RKO (cell line): ENCODE data around the gene SPAG17.
A peak's percentile ranks its signal among the peaks of the same experiment; 100 is the strongest.

Source experiments
- DNase-seq: peaks from one replicate; pipeline ENCODE4 v3.0.0-alpha.2; 2016; ENCODE audit warnings: low spot score

SPAG17 gene

DNA sequence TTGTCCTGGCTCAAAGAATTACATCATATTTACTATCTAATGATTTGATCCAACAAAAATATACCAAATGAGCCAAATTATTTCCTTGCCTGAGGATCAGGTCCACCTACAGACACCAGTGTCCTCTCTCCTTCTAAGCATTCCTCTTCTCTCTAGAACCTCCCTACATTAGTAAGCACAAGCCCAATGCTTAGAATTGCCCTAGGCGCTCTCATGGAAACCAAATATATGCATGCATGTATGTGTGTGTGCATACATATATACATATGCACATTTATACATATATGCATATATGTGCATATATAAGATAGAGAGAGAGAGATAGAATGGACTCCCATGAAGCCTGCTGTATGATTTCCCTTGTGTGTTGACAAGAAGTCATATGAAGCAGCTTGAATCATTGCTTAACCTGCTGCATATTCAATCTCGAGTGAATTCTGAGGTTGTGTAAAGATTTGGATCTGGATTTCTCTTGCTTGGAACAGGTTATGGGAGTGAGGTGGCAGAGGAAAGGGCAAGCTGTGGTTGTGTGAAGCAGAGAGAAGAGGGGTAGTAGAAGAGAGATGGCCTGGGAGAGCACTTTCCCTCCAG lies 66.1 kb downstream of the SPAG17 start:
- no peak for DNase-seq

DNA sequence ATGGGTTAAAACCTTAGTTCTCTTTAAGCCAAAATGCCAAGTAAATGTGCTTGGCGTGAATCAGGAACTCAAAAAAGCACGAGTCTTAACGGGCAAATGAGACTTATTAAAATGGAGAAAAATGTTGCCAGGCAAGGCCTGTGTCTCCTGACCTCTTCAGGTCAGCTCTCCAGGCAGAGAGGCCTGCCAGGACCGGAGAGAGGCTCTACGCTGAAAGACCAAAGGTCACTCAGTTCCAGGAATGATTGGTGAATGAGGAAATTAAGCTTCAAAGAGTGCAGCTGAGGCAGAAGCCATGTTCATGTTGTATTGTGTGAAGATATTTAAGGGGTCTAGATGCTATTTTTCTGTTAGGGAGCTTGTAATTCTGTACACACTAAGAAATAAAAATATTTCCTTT lies 66.6 kb downstream of the SPAG17 start:
- no peak for DNase-seq

- DNase-seq: no peak
Observed at GRCh38 chr1:118117521-118117920, 67.5 kb downstream of the SPAG17 start.

DNA sequence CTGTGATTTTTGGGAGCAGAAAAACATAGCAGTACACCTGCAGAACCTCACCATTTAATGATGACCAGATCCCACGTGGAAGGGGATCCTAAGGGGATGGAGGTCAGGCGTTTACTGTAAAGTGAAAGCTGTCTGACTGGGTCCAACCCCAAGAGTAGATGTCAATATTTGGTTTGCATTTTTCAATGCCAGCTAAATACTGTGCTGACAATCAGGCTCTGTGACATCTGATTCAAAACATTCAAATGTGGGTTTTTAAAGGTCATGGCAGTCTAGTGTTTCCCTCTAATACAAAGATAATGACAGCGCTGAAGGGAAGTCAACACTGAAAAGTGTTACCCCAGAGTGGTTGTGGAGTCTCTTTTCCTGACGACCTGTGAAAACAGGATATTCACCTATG lies 68.1 kb downstream of the SPAG17 start:
- no peak for DNase-seq

DNA sequence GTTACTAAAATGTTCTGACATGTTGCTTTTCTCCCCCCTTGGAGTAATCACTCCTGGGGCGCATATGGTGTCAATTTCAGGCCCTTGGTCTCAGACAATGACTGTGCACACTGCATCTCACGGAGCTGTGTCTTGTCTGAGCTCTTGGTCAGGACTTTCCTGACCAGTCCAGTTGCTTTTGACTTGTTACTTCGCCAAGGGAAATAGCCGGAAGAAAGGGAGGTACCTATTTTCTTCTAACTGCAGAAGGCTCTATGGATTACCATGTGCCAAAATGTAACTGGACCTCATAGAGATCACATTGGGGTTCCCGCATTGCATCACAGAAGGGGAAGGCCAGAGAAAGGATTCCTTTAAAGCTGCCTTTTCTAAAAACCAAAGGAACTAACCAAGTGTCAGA lies 68.6 kb downstream of the SPAG17 start:
- no peak for DNase-seq

- DNase-seq: no peak
Observed at GRCh38 chr1:118115567-118116295, 69.3 kb downstream of the SPAG17 start.

DNA sequence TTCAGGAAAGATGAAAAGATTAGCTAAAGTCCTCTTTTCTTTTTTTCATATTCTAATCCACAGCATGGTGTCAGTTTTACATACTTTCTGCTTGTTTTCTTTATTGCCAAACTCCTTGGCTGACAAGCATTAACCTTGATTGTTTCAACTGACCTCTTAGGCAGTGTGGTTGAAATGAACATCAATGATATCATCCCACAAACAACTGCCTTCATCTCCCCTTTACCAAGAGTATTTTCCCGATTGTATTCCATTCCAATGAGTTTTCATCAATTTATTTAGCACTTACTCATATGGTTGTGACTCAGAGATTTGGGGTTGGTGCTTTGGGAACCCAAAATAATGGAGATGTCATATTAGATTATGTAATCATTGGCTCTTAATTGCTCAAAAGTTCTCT lies 71.8 kb downstream of the SPAG17 start:
- no peak for DNase-seq

GRCh38 chr1:118110580-118110979 lies 74.4 kb downstream of the SPAG17 start:
- DNase-seq: no peak

- DNase-seq: no peak
Observed at GRCh38 chr1:118104951-118105350, 80.1 kb downstream of the SPAG17 start.

- no peak for DNase-seq
Observed at GRCh38 chr1:118102445-118102844, 82.6 kb downstream of the SPAG17 start.

DNA sequence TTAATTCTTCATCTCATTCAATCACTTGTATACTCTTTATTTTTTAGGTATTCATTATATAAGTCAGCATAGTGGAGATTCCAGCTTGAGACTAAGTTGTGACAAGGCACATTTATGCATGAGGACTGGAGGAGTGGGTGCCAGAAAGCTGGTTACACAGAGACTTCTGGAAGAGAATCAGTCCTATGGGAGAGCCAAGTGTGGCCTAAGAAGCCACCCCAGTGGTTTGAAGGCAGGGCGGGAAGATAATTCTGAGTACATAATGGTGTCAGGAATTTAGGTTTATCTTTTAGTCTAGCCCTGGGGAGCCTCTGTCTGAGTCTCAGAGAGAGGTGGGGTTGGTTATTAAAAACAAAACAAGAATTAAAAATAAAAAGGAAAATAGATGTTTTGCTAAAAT lies 83.0 kb downstream of the SPAG17 start:
- no peak for DNase-seq

DNA sequence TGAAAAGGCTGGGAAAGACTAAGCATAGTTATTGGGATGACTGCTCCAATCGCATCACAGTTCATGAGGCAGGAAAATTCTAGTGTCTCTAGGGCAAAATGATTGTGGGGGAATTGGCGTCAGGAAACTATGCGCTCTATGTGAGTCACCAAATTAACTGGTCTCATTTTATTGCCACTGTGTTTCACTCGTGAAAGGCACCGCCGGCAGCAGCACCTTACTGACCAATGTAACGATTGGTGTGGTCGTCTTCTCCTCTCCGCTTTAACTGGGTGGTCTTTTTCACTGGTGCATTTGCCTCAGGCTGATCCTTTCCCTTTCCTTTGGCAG lies 83.5 kb downstream of the SPAG17 start:
- no peak for DNase-seq

DNA sequence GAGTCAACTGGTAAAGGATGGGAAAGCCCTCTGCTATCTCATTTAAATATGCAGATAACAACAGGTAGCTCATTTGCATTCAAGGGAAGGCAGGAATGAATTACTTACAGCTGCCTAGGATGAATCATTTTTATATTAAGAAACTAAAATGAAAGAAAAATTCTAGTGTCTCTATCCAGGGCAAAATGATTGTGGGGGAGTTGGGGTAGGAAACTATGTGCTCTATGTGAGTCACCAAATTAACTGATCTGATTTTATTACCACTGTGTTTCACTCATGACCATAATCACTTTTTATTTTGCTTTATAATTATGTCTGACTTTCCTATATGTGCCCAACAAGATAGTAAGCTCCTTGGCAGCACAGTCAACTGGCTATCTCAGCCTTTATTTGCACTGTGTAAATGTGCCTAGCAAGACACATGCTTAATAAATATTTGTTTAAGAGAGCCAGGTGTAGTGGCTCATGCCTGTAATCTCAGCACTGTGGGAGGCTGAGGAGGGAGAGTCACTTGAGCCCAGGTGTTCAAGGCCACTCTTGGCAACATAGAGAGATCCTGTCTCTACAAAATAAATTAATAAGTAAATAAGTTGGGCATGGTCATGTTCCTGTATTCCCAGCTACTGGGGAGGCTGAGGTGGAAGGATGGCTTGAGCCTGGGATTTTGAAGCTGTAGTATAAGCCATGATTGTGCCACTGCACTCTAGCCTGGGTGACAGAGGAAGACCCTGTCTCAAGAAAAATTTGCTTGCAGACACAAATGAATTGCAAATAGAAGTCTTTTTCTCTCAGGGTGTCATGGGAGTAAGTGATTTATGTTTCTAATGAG lies 84.1 kb downstream of the SPAG17 start:
- DNase-seq: no peak

- no peak for DNase-seq
Observed at GRCh38 chr1:118099686-118100085, 85.3 kb downstream of the SPAG17 start.

- no peak for DNase-seq
Observed at GRCh38 chr1:118097622-118098348, 87.2 kb downstream of the SPAG17 start.

DNA sequence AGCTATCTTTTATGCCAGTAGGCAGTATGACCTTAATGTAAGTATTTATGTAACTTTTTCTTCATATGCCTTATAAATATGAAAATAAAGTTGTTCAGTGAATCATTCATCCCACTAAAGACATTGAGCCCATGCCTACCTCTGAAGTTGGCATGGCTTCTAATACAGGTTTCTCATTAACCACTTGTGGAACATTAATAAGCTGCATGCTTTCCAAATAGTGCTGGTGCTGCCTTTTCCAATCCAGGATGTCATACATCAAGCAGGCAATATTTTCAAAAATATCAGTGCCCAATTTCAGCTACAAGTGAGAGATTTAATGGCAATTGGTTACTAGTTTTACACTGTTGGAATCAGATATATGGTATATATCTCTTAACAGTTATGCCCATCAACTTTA lies 92.0 kb downstream of the SPAG17 start:
- DNase-seq: no peak

DNA sequence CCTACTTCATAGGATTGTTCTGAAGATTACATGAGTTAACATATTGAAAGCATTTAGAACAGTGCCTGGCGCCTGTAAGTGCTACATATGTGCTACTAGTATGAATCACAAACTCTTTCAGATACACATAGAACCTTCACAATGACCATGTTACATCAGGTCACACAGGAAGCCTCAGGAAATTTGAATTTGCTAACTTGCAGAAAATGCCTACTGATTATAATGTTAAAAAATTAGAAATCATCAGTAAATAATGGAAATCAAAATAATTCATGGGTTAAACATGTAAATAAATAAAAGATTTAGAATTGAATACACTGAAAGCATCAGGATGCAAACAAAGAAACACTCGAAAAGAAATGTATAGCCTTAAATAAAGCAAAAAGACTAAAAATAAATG lies 94.9 kb downstream of the SPAG17 start:
- DNase-seq: no peak

DNA sequence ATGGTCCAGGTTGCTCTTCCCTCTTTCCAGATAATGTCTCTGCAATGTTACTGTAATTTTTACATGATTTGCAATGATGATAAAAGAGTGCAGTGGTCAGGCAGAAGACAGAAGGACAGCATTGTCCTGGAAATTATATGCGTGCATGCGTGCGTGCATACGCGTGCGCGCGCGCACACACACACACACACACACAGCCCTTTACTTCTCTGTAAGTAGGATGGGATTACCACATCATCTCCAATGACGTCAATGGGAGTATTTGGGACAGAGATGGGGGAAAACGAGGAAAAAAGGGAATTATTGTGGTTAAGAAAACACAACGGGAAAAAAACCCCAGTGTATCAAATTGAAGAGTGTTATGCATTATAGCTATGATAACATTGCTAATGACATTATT lies 99.7 kb downstream of the SPAG17 start:
- DNase-seq: no peak

DNA sequence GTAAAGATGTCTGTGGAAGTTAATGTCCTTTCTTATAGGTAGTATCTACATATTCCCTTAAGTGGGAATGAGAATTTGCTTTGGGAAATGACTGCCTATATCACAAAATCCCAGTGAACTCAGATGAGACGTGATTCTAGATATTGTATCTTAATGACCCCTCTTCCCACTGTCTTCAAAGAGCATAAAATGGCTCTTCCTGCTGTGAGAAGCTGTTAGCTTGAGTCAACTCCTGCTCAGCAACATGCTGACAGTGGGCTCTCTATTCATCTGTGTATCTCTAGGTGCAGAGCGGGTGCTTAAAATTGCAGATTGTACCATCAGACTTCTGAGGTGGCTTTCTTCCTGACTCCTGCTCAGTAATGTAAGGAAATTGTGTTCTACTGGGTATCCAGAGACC lies 100.6 kb downstream of the SPAG17 start:
- no peak for DNase-seq

DNA sequence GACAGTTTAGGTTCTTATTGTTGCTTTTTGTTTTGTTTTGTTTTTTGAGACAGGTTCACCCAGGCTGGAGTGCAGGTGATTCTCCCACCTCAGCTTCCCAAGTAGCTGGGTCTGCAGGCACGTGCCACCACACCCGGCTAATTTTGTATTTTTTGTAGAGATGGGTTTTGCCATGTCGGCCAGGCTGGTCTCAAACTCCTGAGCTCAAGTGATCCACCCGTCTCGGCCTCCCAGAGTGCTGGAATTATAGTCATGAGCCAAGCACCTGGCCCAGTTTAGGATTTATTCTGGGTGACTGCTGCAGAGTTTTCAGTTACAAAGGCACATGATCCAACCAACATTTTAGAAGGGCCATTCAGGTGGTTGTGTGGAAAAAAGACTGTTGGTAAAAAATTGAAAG lies 102.0 kb downstream of the SPAG17 start:
- no peak for DNase-seq

GRCh38 chr1:118081387-118081786 lies 103.6 kb downstream of the SPAG17 start:
- no peak for DNase-seq

DNA sequence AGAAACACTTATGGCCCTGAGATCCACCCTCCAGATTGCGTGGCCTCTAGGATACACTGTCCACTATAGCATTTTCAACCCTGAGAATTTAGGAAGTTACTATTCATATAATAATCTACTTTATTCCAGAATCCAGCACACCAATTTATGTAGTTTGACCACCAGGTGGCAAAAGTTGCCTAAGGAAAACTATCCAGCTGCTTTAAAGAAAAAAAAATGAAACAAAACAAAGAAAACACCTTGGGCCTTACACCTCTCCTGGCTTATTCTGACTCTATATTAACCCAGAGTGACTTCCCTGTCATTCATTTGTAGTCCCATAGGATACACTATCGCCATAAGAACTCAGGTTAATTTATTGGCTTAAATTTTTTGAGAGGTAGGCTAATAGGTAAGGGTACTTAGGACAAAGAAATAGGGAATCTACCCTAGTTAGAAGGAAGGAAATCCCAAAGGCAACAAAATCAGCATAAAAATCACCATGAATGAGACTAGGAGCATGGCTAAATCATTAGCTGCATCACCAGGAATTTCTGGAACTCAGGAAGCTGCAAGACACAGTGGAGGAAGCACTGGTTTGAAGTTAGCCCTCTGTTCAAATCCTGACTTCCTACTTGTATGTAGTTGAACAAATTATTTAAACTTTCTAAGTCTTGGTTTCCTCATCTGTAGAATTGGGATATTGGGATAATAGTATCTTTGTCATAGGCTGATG lies 107.5 kb downstream of the SPAG17 start:
- DNase-seq: peak; percentile 55
